ENCODE data around the gene EHMT1. TPM values are rescaled to one million over a fixed set of nuclear protein-coding genes. Genes with fewer than 3 reads are reported as not detected.
"Not testable (repeated sequence)": the region's sequence is repeated elsewhere in the genome, so short reads cannot be mapped to it uniquely, and the experiment has no call there.

The EHMT1 gene
- total RNA-seq, 2 donors from 2014 or later: 56.2 to 59.6 TPM

- no peak for DNase-seq (ENCODE audit: low spot score)
- intact Hi-C loops (cut with DNase I): no loop called here
Observed at GRCh38 chr9:137613259-137613658, 5.5 kb upstream of the EHMT1 start.

DNA sequence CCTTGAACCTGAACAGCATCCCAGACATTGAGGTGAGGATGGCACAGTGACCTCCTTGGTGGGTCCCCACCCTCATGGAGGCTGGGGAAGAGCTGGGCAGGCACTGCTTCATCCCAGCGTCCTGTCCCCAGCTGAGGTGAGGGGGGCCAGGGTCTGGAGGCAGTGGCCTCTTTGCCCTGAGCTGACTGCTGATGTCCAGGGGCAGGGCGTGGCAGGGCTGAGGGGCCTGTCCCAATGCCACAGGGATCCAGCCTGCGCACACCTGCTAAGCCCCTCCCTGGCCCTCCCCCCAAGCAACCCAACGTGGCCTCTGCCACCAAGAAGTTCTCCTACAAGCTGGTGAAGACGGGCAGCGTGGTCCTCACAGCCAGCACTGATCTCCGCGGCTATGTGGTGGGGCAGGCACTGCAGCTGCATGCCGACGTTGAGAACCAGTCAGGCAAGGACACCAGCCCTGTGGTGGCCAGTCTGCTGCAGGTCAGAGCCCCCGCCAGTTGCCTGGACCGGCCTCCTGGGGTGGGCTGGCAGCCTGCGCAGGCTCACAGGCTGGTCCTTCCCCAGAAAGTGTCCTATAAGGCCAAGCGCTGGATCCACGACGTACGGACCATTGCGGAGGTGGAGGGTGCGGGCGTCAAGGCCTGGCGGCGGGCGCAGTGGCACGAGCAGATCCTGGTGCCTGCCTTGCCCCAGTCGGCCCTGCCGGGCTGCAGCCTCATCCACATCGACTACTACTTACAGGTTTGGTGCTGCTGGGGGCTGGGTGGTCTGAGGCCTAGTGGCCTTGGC, 4.9 kb upstream of the EHMT1 start:
- intact Hi-C loops (cut with DNase I): no loop called here
- no peak for DNase-seq (ENCODE audit: low spot score)

GRCh38 chr9:137614631-137615386, 4.0 kb upstream of the EHMT1 start:
- intact Hi-C loops (cut with DNase I): loop anchor here in 1 of 2 donors (1.0 kb wide), 1 partner anchor 18 kb away; no protein-coding TSS in a partner anchor
- peak; percentile 77 for DNase-seq (ENCODE audit: low spot score)

DNA sequence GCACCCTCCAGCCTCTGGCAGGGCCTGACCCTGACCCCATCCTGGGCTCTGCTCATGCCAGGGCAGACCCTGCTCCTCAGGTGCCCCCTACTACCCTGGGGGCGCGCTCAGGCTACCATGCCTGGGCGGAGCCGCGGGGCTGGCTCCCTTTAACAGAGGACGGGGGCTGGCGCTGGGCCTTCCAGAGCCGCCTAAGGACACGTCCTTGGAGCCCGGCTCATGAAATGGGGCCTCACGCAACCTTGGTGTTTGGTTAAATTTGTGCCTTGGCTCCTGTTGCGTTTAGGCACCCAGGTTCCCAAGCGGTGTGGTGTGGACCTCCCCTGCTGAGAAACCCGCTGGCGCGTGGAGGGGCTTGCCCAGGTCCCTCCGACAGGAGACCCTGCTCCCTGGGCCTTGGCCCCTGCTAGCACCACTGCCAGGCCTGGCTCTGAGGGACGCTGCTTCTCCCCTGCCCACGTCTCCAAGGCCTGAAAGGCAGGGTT, 3.4 kb upstream of the EHMT1 start:
- DNase-seq (ENCODE audit: low spot score): peak; percentile 81
- intact Hi-C loops (cut with DNase I): loop anchor here in 1 of 2 donors (1.0 kb wide), 1 partner anchor 18 kb away; no protein-coding TSS in a partner anchor

- peak; percentile 81 for DNase-seq (ENCODE audit: low spot score)
- intact Hi-C loops (cut with DNase I): no loop called here
Observed at GRCh38 chr9:137619240-137620047, 639 bp downstream of the EHMT1 start.

GRCh38 chr9:137620048-137620405, 1.2 kb downstream of the EHMT1 start:
- DNase-seq (ENCODE audit: low spot score): no peak
- intact Hi-C loops (cut with DNase I): no loop called here

GRCh38 chr9:137620581-137620980, 1.8 kb downstream of the EHMT1 start:
- intact Hi-C loops (cut with DNase I): no loop called here
- no peak for DNase-seq (ENCODE audit: low spot score)

DNA sequence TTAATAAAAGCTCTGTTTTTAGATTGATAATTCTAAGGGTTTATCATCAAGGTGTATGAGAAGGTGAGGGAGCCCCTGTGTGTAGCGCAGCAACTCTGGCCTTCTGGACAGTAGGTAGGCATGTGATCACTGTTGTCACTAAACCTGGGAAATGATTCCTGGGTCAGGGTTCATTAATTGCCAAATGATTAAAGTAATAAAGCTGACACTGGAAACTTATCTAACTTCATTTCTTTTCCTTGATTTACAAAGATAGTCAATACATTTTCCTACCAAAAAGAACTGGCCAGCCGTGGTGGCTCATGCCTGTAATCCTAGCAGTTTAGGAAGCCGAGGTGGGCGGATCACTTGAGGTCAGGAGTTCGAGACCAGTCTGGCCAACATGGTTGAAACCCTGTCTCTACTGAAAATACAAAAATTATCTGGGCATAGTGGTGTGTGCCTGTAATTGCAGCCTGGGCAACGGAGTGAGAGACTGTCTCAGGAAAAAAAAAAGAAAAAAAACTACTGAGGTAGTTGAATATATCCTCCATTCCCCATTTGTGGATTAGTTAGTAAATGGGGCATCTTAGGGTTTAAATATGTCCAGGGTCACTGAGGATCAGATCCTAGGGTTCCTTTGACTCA, 2.4 kb downstream of the EHMT1 start:
- peak; percentile 37 for DNase-seq (ENCODE audit: low spot score)
- intact Hi-C loops (cut with DNase I): no loop called here

GRCh38 chr9:137622211-137622610, 3.4 kb downstream of the EHMT1 start:
- DNase-seq (ENCODE audit: low spot score): peak; percentile 51
- intact Hi-C loops (cut with DNase I): not testable (repeated sequence)

- DNase-seq (ENCODE audit: low spot score): no peak
- intact Hi-C loops (cut with DNase I): no loop called here
Observed at GRCh38 chr9:137626464-137626863, 7.7 kb downstream of the EHMT1 start.

- peak; percentile 52 for DNase-seq (ENCODE audit: low spot score)
- intact Hi-C loops (cut with DNase I): not testable (repeated sequence)
Observed at GRCh38 chr9:137627406-137627805, 8.6 kb downstream of the EHMT1 start.

GRCh38 chr9:137630126-137630525, 11.3 kb downstream of the EHMT1 start:
- intact Hi-C loops (cut with DNase I): no loop called here
- peak; percentile 22 for DNase-seq (ENCODE audit: low spot score)

DNA sequence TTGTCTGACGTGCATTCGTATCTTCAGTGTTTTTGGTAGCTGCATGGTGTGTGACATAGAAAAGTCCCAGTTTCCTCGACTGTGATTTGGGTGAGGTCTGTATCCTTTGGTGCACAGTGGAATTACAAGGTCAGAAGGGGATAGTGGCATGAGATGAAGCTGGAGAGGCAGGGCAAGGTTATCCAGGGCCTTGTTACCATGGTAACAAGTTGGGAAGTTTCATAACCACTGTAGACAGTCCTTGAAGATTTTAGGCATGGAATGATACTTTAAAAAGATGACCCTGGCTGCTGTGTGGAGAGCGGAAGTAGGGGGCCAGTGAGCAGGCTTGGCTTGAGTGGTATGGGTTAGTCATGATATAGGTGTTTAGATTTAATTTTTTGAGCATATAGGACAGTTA, 11.9 kb downstream of the EHMT1 start:
- intact Hi-C loops (cut with DNase I): no loop called here
- no peak for DNase-seq (ENCODE audit: low spot score)

- peak; percentile 12 for DNase-seq (ENCODE audit: low spot score)
- intact Hi-C loops (cut with DNase I): no loop called here
Observed at GRCh38 chr9:137631345-137632229, 12.8 kb downstream of the EHMT1 start.

GRCh38 chr9:137632230-137633161, 13.7 kb downstream of the EHMT1 start:
- DNase-seq (ENCODE audit: low spot score): peak; percentile 55
- intact Hi-C loops (cut with DNase I): loop anchor here in 1 of 2 donors (1.0 kb wide), 1 partner anchor 17 kb away; no protein-coding TSS in a partner anchor

- DNase-seq (ENCODE audit: low spot score): no peak
- intact Hi-C loops (cut with DNase I): no loop called here
Observed at GRCh38 chr9:137634016-137634415, 15.2 kb downstream of the EHMT1 start.

DNA sequence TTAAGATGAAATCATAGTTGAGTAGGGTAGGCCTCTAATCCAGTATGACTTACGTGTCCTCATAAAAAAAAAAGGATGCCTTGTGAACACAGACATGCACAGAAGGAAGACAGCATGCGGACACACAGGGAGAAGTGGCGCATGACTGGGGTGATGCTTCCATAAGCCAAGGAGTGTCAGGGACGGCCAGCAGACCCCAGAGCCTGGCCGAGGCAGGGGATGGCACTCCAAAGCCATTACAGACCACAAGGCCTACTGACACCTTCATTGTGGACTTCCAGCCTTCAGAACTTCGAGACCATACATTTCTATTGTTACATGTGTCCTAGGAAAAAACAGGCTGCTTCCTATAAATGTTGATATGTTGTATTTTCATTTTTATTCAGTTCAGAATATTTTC, 19.9 kb downstream of the EHMT1 start:
- intact Hi-C loops (cut with DNase I): no loop called here
- DNase-seq (ENCODE audit: low spot score): peak; percentile 20
